ENCODE data around the gene IQGAP2.

The IQGAP2 gene

DNA sequence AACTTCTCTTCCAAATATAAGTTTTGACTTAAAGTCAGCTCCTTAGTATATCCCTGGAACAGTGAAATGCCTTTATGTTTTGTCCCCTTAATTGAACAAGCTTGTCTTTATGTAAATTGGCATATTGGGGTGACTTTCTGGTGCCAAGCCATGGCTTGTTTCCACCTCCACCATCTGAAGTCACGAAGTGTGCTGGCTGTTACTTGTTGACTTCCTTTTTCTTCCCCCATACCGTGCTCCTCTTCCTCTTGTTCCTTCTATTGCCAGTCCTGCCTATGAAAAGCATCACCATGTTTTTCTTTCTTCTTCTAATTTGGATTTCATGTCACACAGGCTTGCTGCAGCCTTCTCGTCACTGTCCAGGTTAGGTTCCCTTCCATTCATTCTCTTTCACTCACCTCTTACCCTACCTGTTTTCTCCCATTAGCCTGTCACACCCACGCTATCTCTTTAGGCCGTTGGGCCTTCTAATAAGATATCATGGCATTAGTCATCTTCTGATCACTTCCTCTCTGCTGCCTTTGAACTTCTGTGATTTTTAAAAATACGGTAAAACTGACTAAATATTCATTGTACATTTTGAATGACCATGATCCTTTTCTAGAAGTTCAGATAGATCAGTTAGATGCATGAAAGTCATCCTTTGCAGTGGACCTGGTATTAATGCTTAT, 48.1 kb downstream of the IQGAP2 start:
- no peak for DNase-seq (ENCODE audit: low spot score)

DNA sequence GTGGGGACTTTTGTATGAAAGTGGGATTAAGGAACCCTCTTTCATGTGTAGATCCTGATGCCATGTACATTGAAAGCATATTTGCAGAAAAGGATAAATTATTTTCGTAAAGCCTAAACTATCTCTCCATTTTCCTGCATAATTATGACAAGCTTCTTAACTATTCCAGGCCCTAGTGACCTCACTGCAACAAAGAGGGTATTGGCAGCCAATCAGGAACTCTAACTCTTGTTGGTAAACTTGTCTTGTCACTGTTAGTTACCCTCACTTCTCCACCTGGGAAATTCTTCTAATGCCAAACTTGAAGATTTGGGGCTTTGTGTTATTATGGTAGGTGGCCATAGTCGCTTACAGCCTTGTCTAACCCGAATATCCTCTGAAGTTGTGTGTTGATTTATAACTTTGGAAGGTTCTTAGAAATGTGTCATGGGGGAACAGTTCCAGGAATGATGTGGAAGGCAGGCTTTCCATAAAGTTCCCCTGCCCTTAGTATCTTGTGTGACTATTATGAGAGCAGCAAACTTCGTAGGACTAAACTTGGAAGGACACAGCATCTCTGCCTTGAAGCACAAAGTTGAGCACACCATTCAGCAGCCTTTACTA, 52.5 kb downstream of the IQGAP2 start:
- DNase-seq (ENCODE audit: low spot score), result no peak

DNA sequence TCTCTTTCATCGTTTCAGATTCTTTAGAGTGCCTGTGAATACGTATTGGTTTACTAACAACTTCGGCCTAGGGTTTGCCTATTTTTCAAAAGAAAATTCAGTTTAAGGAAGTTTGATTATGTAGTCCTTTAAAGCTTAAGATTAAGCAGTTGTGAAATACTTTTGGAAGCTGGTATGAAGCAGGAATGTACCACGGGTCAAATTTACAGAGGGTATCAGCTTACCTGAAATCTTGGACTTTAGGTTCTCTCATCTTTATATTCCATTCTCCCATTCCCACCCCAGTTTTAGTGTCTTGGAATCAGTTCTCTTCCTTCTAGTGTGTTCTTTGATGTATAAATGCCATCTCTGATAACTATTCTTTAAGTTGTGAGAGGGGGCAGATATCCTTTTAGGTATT, 53.2 kb downstream of the IQGAP2 start:
- DNase-seq (ENCODE audit: low spot score), result no peak

DNA sequence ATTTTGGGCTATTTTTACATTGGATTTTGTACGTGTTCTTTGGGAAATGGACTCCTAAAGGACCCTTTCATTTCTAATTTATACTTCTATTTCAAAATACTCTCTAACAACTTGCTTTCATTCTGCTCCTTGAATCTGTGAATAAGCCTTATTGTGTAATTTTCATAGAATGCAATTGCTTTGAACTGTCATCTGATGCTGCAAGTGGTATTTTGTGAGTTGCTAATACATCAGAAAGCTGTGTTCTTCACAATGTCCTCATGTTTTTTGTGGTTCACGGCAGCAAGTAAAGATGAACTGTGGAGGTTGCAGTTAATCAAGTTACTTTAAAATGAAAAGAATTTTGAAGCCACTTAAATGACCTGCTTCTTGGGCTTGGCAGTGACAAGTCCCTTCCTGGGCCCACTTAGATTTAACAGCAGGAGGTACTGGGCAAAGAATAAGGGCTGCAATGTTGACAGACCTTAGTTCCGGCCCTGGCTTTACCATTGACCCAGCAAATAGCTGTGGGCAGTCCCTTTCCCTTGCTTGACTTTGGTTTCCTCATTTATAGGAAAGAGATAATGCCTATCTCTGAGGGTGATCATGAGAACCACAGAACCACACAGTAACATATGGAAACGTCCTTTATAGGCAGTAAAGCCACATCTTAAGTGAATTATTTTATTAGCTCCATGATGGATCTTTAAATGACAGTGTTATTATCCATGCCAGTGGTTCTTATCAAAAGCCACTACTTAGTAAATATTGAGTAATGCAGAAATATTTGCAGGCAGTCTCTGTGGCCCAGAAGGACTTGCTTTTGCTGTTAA, 54.8 kb downstream of the IQGAP2 start:
- DNase-seq (ENCODE audit: low spot score), result no peak

DNA sequence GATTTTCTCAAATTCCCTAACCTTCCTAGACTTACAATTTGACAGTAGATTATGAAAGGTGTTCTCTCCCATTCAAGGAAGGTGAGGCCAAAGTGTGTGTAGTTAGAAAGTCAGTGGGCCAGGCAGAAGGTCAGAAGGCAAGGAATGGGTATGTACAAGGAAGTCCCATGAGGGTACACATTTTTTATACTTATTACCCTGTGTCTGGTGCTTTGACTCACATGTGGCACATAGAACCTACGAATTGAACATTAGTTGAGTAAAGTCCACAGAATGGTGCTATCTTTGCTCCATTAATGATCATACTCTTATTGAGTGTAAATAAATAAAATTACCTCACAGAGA, 55.4 kb downstream of the IQGAP2 start:
- no peak for DNase-seq (ENCODE audit: low spot score)

DNA sequence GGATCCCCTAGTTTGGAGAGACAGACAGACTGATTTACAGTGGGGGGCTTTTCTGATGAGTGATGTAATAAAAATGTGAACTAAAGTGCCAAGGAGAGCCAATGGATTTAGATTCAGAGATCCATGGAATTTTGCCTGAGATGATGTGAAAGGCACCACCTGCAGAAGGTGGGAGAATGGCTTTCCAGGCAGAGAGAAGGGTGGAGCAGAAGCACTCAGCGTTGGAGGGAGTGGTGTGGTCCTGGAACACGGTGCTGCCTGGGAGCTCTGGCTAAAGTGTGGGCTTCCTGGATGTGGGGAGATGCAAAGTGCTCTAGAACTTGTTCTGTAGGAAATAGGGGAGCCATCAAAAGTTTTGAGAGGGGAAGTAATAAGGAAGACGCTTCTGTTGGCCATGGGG, 57.0 kb downstream of the IQGAP2 start:
- DNase-seq (ENCODE audit: low spot score), result no peak

DNA sequence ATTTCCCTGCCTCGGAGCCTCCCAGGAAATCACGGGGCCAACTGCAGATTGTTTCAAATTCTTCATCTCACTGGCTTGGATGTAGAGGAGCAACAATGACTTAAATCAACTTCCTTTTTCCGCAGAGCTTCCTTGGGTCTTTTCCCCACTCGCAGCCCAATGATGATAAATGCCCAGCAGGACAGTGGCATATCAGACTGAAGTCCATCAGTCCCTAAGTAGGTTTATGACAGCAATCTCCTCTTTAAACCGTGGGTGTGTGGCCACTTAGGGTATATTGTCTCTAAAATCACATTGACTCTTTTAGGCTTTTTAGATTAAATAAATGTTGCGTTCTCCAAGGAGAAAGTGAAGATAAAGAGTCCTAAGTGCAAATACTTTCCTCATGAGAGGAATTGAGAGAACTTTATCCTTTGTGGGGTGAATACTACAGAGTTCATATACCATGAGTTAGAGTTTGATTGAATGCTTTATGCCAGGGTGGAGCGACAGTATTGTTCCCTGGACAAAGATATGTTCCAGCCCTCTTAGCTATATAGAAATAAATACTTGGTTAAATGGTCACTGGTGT, 59.1 kb downstream of the IQGAP2 start:
- DNase-seq (ENCODE audit: low spot score), result no peak

DNA sequence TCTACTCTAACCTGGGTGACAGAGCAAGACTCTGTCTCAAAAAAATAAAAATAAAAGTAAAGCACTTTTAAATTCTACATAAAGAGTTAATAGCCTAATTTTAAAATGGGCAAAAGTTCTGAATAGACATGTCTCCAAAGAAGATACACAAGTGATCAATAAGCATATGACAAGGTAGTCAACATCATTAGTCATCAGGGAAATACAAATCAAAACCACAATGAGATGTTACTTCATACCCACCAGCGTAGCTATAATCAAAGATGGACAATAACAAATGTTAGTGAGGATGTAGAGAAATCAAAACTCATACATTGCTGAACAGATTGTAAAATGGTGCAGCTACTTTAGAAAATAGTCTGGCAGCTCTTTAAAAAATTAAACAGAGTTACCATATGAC, 64.1 kb downstream of the IQGAP2 start:
- no peak for DNase-seq (ENCODE audit: low spot score)

DNA sequence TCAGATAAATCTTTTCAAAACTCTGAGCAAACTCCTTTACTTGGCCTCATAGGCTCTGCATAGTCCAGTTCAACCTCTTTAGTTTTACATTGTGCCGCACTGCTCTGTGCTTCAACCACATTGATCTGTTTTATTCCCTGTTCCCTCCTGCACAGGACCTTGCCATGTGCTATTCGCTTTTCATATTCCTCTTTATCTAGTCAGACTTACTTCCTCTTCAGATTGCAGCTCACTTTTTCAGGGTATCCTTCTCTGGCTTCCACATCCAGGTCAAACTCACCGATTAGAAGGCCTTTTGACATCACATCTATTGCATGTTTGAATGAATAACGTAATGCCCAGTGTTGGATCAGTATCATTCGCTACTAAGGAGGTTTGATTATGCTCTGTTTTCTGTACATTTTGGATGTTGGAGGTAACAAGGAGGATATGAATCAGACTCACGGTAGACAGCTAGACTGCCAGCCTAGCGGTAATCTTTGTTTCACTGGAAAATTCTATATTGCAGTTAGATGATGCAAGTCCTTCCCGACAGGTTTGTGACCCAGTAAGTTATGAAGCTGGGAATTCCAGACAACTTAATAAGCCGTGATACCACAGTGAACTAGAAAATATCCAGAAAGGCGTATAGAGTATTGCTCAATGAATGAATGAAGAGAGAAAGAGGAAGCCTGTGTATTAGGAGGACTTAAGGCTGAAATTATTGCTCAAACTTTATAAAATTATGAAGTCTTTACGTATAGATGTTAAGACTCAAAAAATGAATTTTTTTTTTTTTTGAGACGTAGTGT, 65.7 kb downstream of the IQGAP2 start:
- DNase-seq (ENCODE audit: low spot score), result no peak

DNA sequence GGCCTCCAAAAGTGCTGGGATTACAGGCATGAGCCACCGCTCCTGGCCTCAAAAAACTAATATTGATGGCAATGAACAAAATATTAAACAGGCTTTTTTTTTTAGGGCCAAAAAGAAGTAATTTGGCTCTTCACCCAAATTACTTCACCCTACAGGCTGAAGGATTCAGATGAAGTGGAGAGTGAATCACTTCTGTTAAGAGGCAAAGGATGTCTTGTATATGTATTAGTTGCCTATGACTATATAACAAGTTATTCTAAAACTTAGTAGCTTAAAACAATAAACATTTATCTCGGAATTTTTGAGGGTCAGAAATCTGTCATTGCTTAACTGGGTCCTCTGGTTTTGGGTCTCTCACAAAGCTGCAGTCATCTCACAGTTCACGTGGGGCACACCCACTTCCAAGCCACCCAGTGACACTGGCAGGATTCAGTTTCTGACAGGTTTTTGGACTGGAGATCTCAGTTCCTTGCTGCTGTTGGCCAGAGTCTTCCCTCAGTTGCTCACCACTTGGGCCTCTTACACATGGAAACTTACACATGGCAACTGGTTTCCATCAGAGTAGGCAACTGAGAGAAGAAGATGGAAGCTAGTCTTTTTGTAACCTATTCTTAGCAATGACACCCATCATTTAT, 66.7 kb downstream of the IQGAP2 start:
- DNase-seq (ENCODE audit: low spot score), result no peak

DNA sequence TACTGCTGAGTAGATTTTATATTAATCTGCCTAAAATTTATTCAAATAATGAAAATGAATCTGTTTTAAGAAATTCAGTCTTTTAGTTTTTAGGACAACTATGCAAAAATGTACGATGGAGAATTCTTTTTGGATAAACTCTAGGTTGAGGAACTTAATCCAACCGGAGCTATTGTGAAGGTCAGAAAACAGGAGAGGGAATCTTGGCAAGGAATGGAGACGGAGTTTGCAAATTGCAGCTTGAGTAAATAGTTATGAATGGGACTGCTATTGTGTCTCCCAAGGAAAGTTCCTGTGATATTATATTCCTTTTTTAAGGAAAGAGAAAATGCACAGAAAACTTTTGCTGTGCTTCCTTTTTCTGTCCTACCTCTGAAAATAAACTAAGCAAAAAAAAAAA, 67.9 kb downstream of the IQGAP2 start:
- no peak for DNase-seq (ENCODE audit: low spot score)

DNA sequence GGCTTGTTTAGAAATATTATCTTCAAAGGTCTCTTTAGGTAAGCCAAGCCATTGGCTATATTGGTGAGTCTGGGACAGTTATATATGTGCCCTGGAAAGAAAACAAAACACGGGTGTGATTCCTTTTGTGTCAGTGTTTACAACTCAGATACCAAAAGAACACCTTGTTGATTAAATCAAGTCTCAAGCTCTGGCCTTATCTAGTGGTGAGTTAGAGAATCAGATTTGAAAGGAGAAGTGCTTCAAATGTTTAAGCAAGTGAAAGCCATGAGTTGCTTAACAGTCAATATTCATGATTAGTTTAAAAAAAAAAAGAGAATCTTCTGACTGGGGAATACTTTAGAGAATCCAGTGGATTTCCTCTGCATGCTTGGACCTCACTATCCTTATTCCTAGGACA, 68.3 kb downstream of the IQGAP2 start:
- DNase-seq (ENCODE audit: low spot score), result no peak

DNA sequence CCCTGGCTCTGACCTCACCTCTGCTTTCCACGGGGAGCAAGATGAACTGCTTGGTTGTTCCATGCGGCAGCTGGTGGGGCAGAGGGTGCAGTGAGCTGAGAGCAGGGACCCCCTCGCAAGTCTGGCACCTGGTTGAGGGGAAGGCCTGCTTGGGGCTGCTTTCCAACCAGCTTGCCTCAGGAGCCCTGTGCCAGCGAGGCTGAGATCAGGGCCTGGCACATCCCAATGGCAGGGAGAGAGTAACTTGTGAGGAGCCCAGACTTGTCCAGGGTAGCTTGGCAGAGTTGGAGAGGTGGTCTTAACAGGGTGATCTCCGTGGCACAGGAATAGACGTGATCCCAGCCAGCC, 68.9 kb downstream of the IQGAP2 start:
- no peak for DNase-seq (ENCODE audit: low spot score)

DNA sequence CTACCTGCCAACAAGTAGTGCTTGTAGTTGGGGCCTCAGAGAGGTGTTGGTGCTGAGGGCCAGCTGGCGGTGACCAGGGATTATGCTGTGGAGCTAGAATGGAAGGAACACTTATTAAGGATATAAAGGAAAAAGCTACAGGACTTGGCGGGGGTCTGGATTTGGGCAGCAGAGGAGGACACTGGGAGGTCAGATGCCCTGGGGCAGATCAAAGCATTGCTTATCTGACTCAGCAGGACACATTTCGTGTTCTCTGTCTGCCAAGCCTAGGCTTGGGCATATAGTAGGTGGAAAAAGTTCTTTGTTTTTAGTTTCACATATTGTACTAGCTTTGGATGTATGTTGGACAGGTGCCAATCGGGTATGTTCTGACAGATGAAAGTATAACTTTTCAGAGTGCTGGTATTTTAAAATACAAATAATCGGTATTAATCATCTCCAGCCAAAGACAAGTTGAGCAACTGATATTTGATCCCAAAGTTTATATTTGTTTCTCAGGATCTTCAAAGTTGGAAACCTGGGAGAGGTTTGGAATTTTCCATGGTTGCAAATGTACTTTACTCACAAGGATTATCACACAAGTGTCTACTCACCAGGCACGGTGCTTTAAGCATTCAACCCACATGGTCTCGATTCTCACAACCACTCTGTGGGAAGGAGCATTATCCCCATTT, 69.4 kb downstream of the IQGAP2 start:
- no peak for DNase-seq (ENCODE audit: low spot score)

DNA sequence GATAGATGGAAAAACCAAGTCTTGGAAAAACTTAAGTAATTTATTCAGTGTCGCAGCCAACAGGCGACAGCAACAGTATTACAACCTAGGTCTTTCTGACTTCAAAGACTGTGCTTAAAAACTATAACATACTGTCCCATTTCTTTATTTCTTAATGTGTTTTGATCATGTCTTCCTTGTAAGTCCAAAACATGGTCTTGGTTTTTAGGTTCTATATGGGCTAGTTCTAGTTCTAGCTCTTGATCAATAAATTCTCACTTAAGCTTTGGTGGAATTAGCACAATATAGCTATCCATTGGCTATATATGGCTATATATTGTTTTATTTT, 69.9 kb downstream of the IQGAP2 start:
- no peak for DNase-seq (ENCODE audit: low spot score)

DNA sequence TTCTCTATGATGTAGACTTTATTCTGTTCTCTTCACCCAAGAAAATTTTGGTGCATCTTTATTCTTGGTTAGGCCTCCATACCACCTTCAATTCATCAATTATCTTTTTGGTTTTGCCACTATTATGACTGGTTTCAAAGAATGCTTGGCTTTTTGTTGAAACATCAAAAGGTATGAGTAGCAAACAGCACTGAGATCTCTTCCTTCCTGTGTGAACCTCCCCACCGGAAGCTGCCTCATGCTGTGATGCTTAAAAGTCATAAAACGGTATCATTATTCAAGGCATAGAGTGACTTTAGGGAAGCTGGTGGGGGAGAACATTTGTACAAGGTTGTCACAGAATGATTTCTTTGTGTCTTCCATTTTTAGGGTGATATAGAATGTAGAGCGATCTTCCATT, 70.6 kb downstream of the IQGAP2 start:
- no peak for DNase-seq (ENCODE audit: low spot score)

DNA sequence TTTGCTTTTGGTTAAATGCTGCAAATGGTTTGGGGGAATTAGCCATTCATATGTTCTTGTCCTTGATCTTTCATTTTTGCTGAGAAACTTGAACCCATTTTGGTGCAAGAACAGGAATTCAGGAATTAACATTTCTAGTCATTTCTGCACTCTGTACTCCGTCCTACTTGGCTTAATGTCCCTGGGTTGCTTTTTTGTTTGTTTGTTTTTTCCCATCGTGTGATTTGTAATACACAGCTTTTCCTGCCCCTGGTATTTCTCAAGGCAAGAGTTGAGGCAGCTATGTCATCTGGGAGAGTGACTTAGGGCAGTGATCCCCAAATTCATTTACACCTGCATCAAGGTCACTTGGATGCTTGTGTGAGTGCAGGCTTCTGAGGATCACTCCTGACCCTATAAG, 71.3 kb downstream of the IQGAP2 start:
- DNase-seq (ENCODE audit: low spot score), result no peak

DNA sequence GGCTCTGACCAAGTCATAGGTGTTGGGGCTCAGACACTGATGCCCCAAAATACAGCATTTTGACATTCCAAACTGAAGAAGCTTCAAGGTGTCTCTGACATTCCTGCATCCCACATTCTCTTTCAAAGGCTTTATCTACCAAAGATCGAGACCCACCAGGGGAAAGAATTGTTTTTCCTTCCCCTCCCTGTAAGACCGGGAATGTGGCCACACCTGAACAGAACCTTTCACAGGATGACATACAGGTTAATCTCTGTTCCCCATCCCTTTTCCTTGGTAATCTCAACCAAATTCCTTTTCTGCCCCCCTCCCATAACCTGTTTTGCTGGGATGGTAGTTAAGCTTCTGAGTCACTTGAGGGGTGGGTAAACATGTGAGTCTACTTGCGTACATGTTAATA, 72.3 kb downstream of the IQGAP2 start:
- no peak for DNase-seq (ENCODE audit: low spot score)

DNA sequence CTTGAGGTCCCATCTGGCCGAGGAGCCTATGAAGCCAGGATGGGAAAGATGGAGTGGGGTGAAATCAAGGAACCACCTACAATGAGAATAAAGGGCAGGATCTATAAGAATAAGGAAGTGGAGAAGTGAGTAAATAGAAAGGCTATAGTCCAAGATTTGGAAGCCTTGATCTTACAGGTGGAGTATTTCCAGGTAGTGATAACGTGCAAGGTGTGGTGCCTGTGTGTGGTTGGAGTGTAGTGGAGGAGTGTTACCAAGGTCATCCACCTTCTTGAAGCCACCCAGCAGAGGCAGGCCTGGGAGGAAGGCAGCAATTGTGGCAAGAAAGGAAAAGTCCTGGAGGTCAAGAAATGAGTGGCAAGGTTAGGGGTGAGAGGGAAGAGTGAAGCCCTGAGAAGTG, 72.9 kb downstream of the IQGAP2 start:
- DNase-seq (ENCODE audit: low spot score), result no peak

DNA sequence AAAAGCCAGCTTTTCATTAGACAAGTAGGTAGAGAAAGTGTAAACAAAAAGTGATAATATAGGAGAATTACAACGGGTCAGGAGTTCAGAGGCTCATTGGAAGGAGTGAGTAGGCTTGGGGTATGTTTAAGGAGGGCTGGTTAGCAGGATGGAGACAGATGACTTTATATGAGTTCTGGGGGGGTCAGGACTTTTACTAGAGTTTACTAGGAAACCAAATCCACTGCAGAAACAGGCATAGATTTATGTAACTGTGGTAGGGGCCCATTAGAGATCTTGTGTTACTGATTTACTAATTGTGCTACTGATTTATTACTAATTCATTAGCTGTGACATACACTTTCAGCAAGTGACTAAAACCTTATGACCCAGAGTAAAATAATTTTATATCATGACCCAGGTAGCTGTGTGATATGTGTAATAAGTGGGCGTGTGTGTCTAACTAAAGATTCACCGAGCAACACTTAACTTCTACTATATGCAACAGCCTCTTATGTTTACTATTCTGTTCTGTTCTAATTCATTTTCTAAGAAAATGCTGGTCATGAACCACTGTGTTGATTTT, 73.5 kb downstream of the IQGAP2 start:
- DNase-seq (ENCODE audit: low spot score), result no peak

DNA sequence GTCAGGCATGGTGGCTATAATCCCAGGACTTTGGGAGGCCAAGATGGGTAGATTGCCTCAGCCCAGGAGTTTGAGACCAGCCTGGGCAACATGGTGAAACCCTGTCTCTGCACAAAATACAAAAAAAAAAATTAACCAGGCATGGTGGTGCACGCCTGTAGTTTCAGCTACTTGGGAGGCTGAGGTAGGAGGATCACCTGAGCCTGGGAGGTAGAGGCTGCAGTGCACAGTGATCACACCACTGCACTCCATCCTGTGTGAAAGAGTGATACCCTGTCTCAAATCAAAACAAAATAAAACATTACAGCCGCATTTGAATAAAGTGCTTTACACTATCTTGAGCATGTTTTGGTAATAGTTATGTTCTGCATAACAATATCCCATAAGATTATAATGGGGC, 74.0 kb downstream of the IQGAP2 start:
- DNase-seq (ENCODE audit: low spot score), result no peak

Measured in left forelimb (tissue), 1 donor.